Measurements from ENCODE around the gene RPL39. TPM values are rescaled to one million over a fixed set of nuclear protein-coding genes. Genes with fewer than 3 reads are reported as not detected.

Gene RPL39
- total RNA-seq, 1 experiment from 2014 or later, result 2,054 TPM

GRCh38 chrX:119758731-119759247, 32.6 kb downstream of the RPL39 start:
- no peak overlapping the region for H2BK15ac ChIP-seq (ENCODE audit: low read depth, low read length)
- H3K9ac ChIP-seq (ENCODE audit: extremely low read depth, insufficient read length, low read length), result no peak overlapping the region
- DNase-seq, result peak; percentile 34
- H3K9me3 ChIP-seq (ENCODE audit: control insufficient read depth, low read depth, low read length), result peaks cover 15% of the 10 kb centered on the region
- no peak overlapping the region for H4K5ac ChIP-seq (ENCODE audit: insufficient read length, low read depth, low read length)
- Mint-ChIP-seq H3K36me3 (ENCODE audit: insufficient read depth in 1 of 3, low read depth in 3 of 3) (no peaks in the 10 kb centered on the region; a peak in 3 of 7 replicates), H3K9me3 (peaks cover 63 to 70% of the 10 kb centered on the region in 2 experiments), H3K4me1 (peaks cover 31 to 36% of the 10 kb centered on the region in 2 experiments), H3K27me3 (ENCODE audit: low read depth) (peaks cover 30% of the 10 kb centered on the region), H3K27ac (no peak overlapping the region), H3K4me3 (peak overlapping the region; percentile 77 to 78)
- H2BK5ac ChIP-seq (ENCODE audit: insufficient read length, low read length), result no peak overlapping the region
- no peak overlapping the region for H3T11ph ChIP-seq (ENCODE audit: low read length)
- H3K79me2 ChIP-seq (ENCODE audit: insufficient read depth, low read length), result no peaks in the 10 kb centered on the region
- H3K4me1 ChIP-seq (ENCODE audit: insufficient read depth, low read length), result peaks cover 2% of the 10 kb centered on the region; the same call in 1 of the 2 replicates
- H4K20me1 ChIP-seq (ENCODE audit: control insufficient read depth, insufficient read depth, insufficient read length), result no peaks in the 10 kb centered on the region
- H2AFZ ChIP-seq (ENCODE audit: low read length), result no peak overlapping the region
- H2BK120ac ChIP-seq (ENCODE audit: low read depth, low read length, poor library complexity, severe bottlenecking), result no peak overlapping the region
- no peak overlapping the region for H2AK5ac ChIP-seq (ENCODE audit: insufficient read length, low read length)
- H3K18ac ChIP-seq (ENCODE audit: insufficient read length, low read depth, low read length), result no peak overlapping the region
- no peak overlapping the region for H4K91ac ChIP-seq (ENCODE audit: insufficient read length, low read depth, low read length)
- H3K56ac ChIP-seq (ENCODE audit: insufficient read length, low read depth, low read length), result no peak overlapping the region
- peaks cover 2% of the 10 kb centered on the region for H3K23me2 ChIP-seq (ENCODE audit: insufficient read length, low read depth, low read length, poor library complexity, severe bottlenecking)
- peak overlapping the region; percentile 10 for H3K4me2 ChIP-seq (ENCODE audit: insufficient read depth, insufficient read length, low read length)
- no peak overlapping the region for H3K23ac ChIP-seq (ENCODE audit: insufficient read length, low read depth, low read length)
- H3K27me3 ChIP-seq (ENCODE audit: insufficient read depth, low read length), result no peaks in the 10 kb centered on the region; the same call in 1 of the 2 replicates
- H2BK20ac ChIP-seq (ENCODE audit: low read depth, low read length, poor library complexity, severe bottlenecking), result no peak overlapping the region
- no peak overlapping the region for H3K14ac ChIP-seq (ENCODE audit: insufficient read depth, low read length)
- H3K27ac ChIP-seq (ENCODE audit: insufficient read length, low read depth, low read length), result no peak overlapping the region
- WGBS (ENCODE audit: extremely low coverage, insufficient read length, low lambda C conversion rate), result no CpG with 5 or more reads among the region's 54 CpGs
- H4K8ac ChIP-seq (replicated peaks; ENCODE audit: insufficient read length, low read depth, low read length), result no peak overlapping the region
- TF ChIP-seq CTCF (conservative IDR thresholded peaks at IDR 0.05), result no peak; the same call in none of the 3 replicates
- H3K4ac ChIP-seq (ENCODE audit: low read depth, low read length), result no peak overlapping the region
- no peak overlapping the region for H2BK12ac ChIP-seq (ENCODE audit: insufficient read length, low read depth, low read length)
- H3K79me1 ChIP-seq (ENCODE audit: insufficient read depth, low read depth, low read length, poor library complexity, severe bottlenecking), result no peaks in the 10 kb centered on the region

Measured in H9 (cell line).